SK-N-SH (cell line): ENCODE measurements around the gene LTBP1.

Experiments used
- CHD2 ChIP-seq: fragments of 150-350 bp; IDR thresholded peaks from 2 replicates; pipeline ENCODE4 v1.6.1; 2018; ENCODE audit warnings: low read length; ENCODE audit not compliant: partially characterized antibody
- EP300 ChIP-seq, 2 experiments: IDR thresholded peaks; 2 replicates each; pipeline versions ENCODE4 v1.4.0 to v1.6.1; 2012; ENCODE audit warnings: borderline replicate concordance in 1 of 2, low read depth in 1 of 2, low read length in 1 of 2
- TCF12 ChIP-seq: IDR thresholded peaks from 2 replicates; pipeline ENCODE4 v1.4.0; 2012
- TF ChIP-seq, protein P1 (sequence below): fragments of 200-600 bp; sonication (generic); IDR thresholded peaks from 2 replicates; pipeline ENCODE4 v1.6.1; 2017; ENCODE audit warnings: antibody characterized with exemption, mild to moderate bottlenecking, moderate library complexity
- TF ChIP-seq, protein P2 (sequence below): IDR thresholded peaks from 2 replicates; pipeline ENCODE4 v1.4.0; 2012; ENCODE audit warnings: low read depth

DNA sequence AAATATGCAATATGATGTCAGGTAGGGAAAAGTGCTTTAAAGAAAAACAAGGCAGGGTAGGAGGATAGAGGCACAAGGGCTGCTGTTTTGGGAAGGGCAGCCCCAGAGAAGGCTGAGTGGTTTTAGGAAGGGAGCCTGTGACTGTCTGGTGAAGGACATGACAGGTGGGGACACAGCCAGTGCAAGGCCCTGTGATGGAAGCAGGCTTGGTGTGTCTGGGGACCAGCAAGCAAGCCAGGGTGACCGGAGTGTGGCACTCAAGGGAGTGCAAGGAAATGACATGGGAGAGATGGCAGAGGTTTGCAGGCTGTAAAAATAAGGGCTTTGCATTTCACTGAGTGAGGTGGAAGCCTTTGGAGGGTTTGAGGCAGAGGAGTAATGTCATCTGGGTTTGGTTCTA, 62.0 kb downstream of the LTBP1 start:
- TF ChIP-seq CHD2 (no peak), TCF12 (no peak), EP300 (IDR thresholded peaks at IDR 0.05; ENCODE audit: borderline replicate concordance in 1 of 2, low read depth in 1 of 2, low read length in 1 of 2) (no peak)
- TF ChIP-seq, protein P1, sequence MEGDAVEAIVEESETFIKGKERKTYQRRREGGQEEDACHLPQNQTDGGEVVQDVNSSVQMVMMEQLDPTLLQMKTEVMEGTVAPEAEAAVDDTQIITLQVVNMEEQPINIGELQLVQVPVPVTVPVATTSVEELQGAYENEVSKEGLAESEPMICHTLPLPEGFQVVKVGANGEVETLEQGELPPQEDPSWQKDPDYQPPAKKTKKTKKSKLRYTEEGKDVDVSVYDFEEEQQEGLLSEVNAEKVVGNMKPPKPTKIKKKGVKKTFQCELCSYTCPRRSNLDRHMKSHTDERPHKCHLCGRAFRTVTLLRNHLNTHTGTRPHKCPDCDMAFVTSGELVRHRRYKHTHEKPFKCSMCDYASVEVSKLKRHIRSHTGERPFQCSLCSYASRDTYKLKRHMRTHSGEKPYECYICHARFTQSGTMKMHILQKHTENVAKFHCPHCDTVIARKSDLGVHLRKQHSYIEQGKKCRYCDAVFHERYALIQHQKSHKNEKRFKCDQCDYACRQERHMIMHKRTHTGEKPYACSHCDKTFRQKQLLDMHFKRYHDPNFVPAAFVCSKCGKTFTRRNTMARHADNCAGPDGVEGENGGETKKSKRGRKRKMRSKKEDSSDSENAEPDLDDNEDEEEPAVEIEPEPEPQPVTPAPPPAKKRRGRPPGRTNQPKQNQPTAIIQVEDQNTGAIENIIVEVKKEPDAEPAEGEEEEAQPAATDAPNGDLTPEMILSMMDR: no peak
- TF ChIP-seq, protein P2, sequence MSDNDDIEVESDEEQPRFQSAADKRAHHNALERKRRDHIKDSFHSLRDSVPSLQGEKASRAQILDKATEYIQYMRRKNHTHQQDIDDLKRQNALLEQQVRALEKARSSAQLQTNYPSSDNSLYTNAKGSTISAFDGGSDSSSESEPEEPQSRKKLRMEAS: no peak
